Upper lobe of left lung (tissue), 6 donors: ENCODE results near the gene CXCL12. TPM values are rescaled to one million over a fixed set of nuclear protein-coding genes. Genes with fewer than 3 reads are reported as not detected.

Source experiments
- ATAC-seq, 2 donors: fragments of 200-7000 bp; cut with Tn5 transposase; one replicate each; pipeline ENCODE4 v1.9.1; 2022; ENCODE audit warnings: mild to moderate bottlenecking in 2 of 2, moderate library complexity in 2 of 2; ENCODE audit not compliant: low FRiP score in 2 of 2
- DNase-seq, 2 donors: peaks; one replicate each; pipeline ENCODE4 v3.0.0-alpha.2; 2019 to 2020
- H3K27ac ChIP-seq, 4 donors: fragments of 200-600 bp; sonication (generic); one replicate each; pipeline ENCODE4 v1.5.1; 2016 to 2019
- H3K27me3 ChIP-seq, 4 donors: fragments of 200-600 bp; sonication (generic); one replicate each; pipeline ENCODE4 v1.5.1; 2017 to 2019
- H3K36me3 ChIP-seq, 4 donors: fragments of 200-600 bp; sonication (generic); one replicate each; pipeline ENCODE4 v1.5.1; 2016 to 2019
- H3K4me1 ChIP-seq, 4 donors: fragments of 200-600 bp; sonication (generic); one replicate each; pipeline ENCODE4 v1.5.1; 2018 to 2019
- H3K4me3 ChIP-seq, 4 donors: fragments of 200-600 bp; sonication (generic); one replicate each; pipeline ENCODE4 v1.5.1; 2017 to 2019; ENCODE audit warnings: mild to moderate bottlenecking in 2 of 4, moderate library complexity in 1 of 4
- H3K9me3 ChIP-seq, 4 donors: fragments of 200-600 bp; sonication (generic); one replicate each; pipeline ENCODE4 v1.5.1; 2018 to 2019
- CTCF ChIP-seq, 6 experiments: fragments of 450-650 bp in 4 of 6; fragments of 200-600 bp in 2 of 6; sonication (generic) in 2 of 6; IDR thresholded peaks; one replicate each; pipeline ENCODE4 v1.5.1; 2016 to 2019; ENCODE audit warnings: antibody characterized with exemption in 6 of 6
- EP300 ChIP-seq, 4 donors: sonication (generic); formaldehyde crosslinking; IDR thresholded peaks; one replicate each; pipeline ENCODE4 v1.5.1; 2017; ENCODE audit warnings: antibody characterized with exemption in 4 of 4, control low read depth in 2 of 4
- POLR2A ChIP-seq, 4 donors: fragments of 450-650 bp; IDR thresholded peaks; one replicate each; pipeline ENCODE4 v1.5.1; 2016 to 2017; ENCODE audit warnings: antibody characterized with exemption in 4 of 4, mild to moderate bottlenecking in 2 of 4
- POLR2AphosphoS5 ChIP-seq, 2 donors: sonication (generic); formaldehyde crosslinking; IDR thresholded peaks; one replicate each; pipeline ENCODE4 v1.5.1; 2017; ENCODE audit warnings: antibody characterized with exemption in 2 of 2
- WGBS, 2 donors: methylation state at CpG; one replicate each; pipeline ENCODE4 v1.1.5; 2017 to 2018; 5-methylcytosine and 5-hydroxymethylcytosine counted together
- total RNA-seq, 6 donors: library from RNA; depleted of rRNA in 4 of 6; stranded (reverse); fragments of >200 nt in 4 of 6; gene quantifications; one replicate each; pipeline versions ENCODE4 v1.1.0 to v1.2.1, GENCODE V29; 2016 to 2021
- donor health status: DM: no; HTN: no; CAD: no; lungs with moderate emphysema.
- donor health status: DM: no; HTN: yes; CAD: no; lungs with severe emphysema.

Gene CXCL12
- total RNA-seq, 6 donors from 2014 or later = 3.5 to 61.6 (median 14.6) TPM

- DNase-seq (no peak), ATAC-seq (no peak)
- WGBS, 2 donors = 62 to 63% methylated on average over 8 of the region's 8 CpGs
- Histone ChIP-seq H3K27me3 (no peaks in the 10 kb centered on the region), H3K9me3 (no peaks in the 10 kb centered on the region), H3K36me3 (no peaks in the 10 kb centered on the region), H3K4me3 (no peak overlapping the region), H3K27ac (no peak overlapping the region), H3K4me1 (peaks cover 0 to 6% (median 0%) of the 10 kb centered on the region in 4 donors)
- no peak for TF ChIP-seq CTCF (IDR thresholded peaks at IDR 0.05)
- TF ChIP-seq EP300 (IDR thresholded peaks at IDR 0.05) = no peak
- no peak for TF ChIP-seq POLR2AphosphoS5 (IDR thresholded peaks at IDR 0.05)
- TF ChIP-seq POLR2A (IDR thresholded peaks at IDR 0.05) = no peak
These were observed 26.7 kb downstream of the CXCL12 start for GRCh38 chr10:44358080-44358771.

- ATAC-seq (no peak), DNase-seq (no peak)
- Histone ChIP-seq H3K27ac (no peak overlapping the region), H3K4me1 (peaks cover 0 to 7% (median 2%) of the 10 kb centered on the region in 4 donors), H3K4me3 (no peak overlapping the region), H3K9me3 (no peaks in the 10 kb centered on the region), H3K36me3 (no peaks in the 10 kb centered on the region), H3K27me3 (no peaks in the 10 kb centered on the region)
- TF ChIP-seq POLR2A (IDR thresholded peaks at IDR 0.05) (no peak), CTCF (IDR thresholded peaks at IDR 0.05) (no peak), POLR2AphosphoS5 (IDR thresholded peaks at IDR 0.05) (no peak), EP300 (IDR thresholded peaks at IDR 0.05) (no peak)
- WGBS, 2 donors = 81 to 85% methylated on average over 9 to 10 of the region's 10 CpGs
These were observed 27.8 kb downstream of the CXCL12 start for GRCh38 chr10:44357023-44357540.

GRCh38 chr10:44356139-44357022 is 28.5 kb downstream of the CXCL12 start:
- Histone ChIP-seq H3K27ac (no peak overlapping the region), H3K9me3 (no peaks in the 10 kb centered on the region), H3K4me3 (no peak overlapping the region), H3K4me1 (peaks cover 0 to 12% (median 4%) of the 10 kb centered on the region in 4 donors), H3K27me3 (no peaks in the 10 kb centered on the region), H3K36me3 (no peaks in the 10 kb centered on the region)
- no peak for ATAC-seq
- WGBS, 2 donors = 79 to 84% methylated on average over 17 to 19 of the region's 20 CpGs
- DNase-seq = no peak
- TF ChIP-seq POLR2AphosphoS5 (IDR thresholded peaks at IDR 0.05) = no peak

DNA sequence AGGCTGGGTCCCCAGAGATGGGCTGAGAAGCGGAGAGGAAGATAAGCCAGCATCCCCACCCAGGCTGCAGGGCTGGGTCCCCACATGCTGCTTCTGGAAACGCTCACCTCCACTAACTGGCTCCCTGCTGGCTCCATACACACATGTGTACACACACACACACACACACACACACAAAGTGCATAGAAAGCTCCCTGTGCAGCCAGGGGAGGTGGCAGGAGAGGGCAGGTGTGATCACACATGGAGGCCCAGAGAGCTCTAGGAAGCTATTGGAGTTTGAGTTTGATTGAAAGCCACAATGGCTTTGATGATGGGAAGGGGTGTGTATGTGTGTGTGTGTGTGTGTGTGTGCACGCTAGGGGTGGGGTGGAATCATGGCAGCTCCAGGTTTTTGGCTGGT is 29.3 kb downstream of the CXCL12 start:
- peaks cover 0 to 12% (median 4%) of the 10 kb centered on the region in 4 donors for H3K4me1 ChIP-seq
- H3K9me3 ChIP-seq = no peaks in the 10 kb centered on the region
- 81 to 89% methylated on average over 3 of the region's 3 CpGs for WGBS, 2 donors
- no peak for TF ChIP-seq EP300 (IDR thresholded peaks at IDR 0.05)
- TF ChIP-seq POLR2A (IDR thresholded peaks at IDR 0.05) = no peak
- TF ChIP-seq CTCF (IDR thresholded peaks at IDR 0.05) = no peak
- no peak for TF ChIP-seq POLR2AphosphoS5 (IDR thresholded peaks at IDR 0.05)
- DNase-seq = no peak
- H3K27me3 ChIP-seq = no peaks in the 10 kb centered on the region
- no peak overlapping the region for H3K27ac ChIP-seq
- no peak for ATAC-seq
- no peaks in the 10 kb centered on the region for H3K36me3 ChIP-seq
- no peak overlapping the region for H3K4me3 ChIP-seq

DNA sequence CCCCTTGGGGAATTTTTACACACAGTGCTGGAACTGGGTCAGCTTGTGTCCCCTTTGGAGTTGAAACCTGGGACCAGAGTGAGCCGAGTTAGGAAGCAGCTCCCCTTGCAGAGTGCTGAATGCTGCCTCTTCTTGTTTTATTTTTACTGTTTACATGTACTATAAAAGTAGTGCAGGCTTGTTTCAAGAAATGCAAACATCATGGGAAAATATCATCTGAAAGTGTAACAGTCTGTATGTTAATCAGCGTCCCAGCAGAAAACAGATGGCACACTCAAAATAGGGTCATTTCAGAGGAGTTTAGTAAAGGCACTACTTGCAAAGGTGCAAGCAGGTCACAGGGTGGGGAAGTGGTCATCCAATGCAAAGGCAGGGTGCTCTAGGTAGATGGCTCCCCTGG is 30.1 kb downstream of the CXCL12 start:
- Histone ChIP-seq H3K9me3 (no peaks in the 10 kb centered on the region), H3K36me3 (no peaks in the 10 kb centered on the region), H3K27me3 (no peaks in the 10 kb centered on the region), H3K4me1 (peaks cover 0 to 12% (median 4%) of the 10 kb centered on the region in 4 donors), H3K4me3 (no peak overlapping the region), H3K27ac (no peak overlapping the region)
- TF ChIP-seq POLR2A (IDR thresholded peaks at IDR 0.05) (no peak), EP300 (IDR thresholded peaks at IDR 0.05) (no peak), POLR2AphosphoS5 (IDR thresholded peaks at IDR 0.05) (no peak), CTCF (IDR thresholded peaks at IDR 0.05) (no peak)
- no peak for ATAC-seq
- no peak for DNase-seq
- WGBS, 2 donors = 70 to 78% methylated on average over 2 of the region's 2 CpGs
